Measurements from ENCODE around the gene GOLGA1.
A peak's percentile ranks its signal among the peaks of the same experiment; 100 is the strongest.

GOLGA1 gene

GRCh38 chr9:124940894-124941678, at the start of gene GOLGA1:
GOLGA1 (minus strand) TSS chr9:124941083; CDS start chr9:124938711, 2,372 bp downstream.
- peak; percentile 90 for DNase-seq
- Histone ChIP-seq H3K4me3 (ENCODE audit: low read depth, low read length) (peak within 1 kb of the TSS; percentile 92), H3K36me3 (replicated peaks) (no peaks in the 10 kb centered on the region), H3K27ac (peak within 1 kb of the TSS; percentile 93), H3K27me3 (replicated peaks) (no peaks in the 10 kb centered on the region)
- in situ Hi-C loops (cut with HindIII; ENCODE audit: low pct_ligation_motif_present, low sequenced_read_pairs): no loop called here
- no peak for TF ChIP-seq CTCF (IDR thresholded peaks at IDR 0.05; ENCODE audit: low read depth, low read length, missing control alignments)

- H3K36me3 ChIP-seq (replicated peaks): no peaks in the 10 kb centered on the region
- no peaks in the 10 kb centered on the region for H3K27me3 ChIP-seq (replicated peaks)
- no peak overlapping the region for H3K4me3 ChIP-seq (ENCODE audit: low read depth, low read length)
- DNase-seq: no peak
- in situ Hi-C loops (cut with HindIII; ENCODE audit: low pct_ligation_motif_present, low sequenced_read_pairs): no loop called here
- H3K27ac ChIP-seq: no peak overlapping the region
- no peak for TF ChIP-seq CTCF (IDR thresholded peaks at IDR 0.05; ENCODE audit: low read depth, low read length, missing control alignments)
Observed at GRCh38 chr9:124983698-124984097, 42.8 kb upstream of the GOLGA1 start.

GRCh38 chr9:124980431-124980830, 39.5 kb upstream of the GOLGA1 start:
- no peak for TF ChIP-seq CTCF (IDR thresholded peaks at IDR 0.05; ENCODE audit: low read depth, low read length, missing control alignments)
- H3K27me3 ChIP-seq (replicated peaks): no peaks in the 10 kb centered on the region
- no peaks in the 10 kb centered on the region for H3K36me3 ChIP-seq (replicated peaks)
- no peak overlapping the region for H3K27ac ChIP-seq
- no peak for DNase-seq
- no peak overlapping the region for H3K4me3 ChIP-seq (ENCODE audit: low read depth, low read length)
- in situ Hi-C loops (cut with HindIII; ENCODE audit: low pct_ligation_motif_present, low sequenced_read_pairs): no loop called here

GRCh38 chr9:124975131-124975530, 34.2 kb upstream of the GOLGA1 start:
- Histone ChIP-seq H3K4me3 (ENCODE audit: low read depth, low read length) (no peak overlapping the region), H3K27ac (no peak overlapping the region), H3K27me3 (replicated peaks) (no peaks in the 10 kb centered on the region), H3K36me3 (replicated peaks) (no peaks in the 10 kb centered on the region)
- in situ Hi-C loops (cut with HindIII; ENCODE audit: low pct_ligation_motif_present, low sequenced_read_pairs): no loop called here
- TF ChIP-seq CTCF (IDR thresholded peaks at IDR 0.05; ENCODE audit: low read depth, low read length, missing control alignments): no peak
- peak; percentile 33 for DNase-seq

- TF ChIP-seq CTCF (IDR thresholded peaks at IDR 0.05; ENCODE audit: low read depth, low read length, missing control alignments): no peak
- no peak for DNase-seq
- H3K4me3 ChIP-seq (ENCODE audit: low read depth, low read length): no peak overlapping the region
- no peak overlapping the region for H3K27ac ChIP-seq
- in situ Hi-C loops (cut with HindIII; ENCODE audit: low pct_ligation_motif_present, low sequenced_read_pairs): no loop called here
- H3K36me3 ChIP-seq (replicated peaks): no peaks in the 10 kb centered on the region
- H3K27me3 ChIP-seq (replicated peaks): no peaks in the 10 kb centered on the region
Observed at GRCh38 chr9:124973807-124974206, 32.9 kb upstream of the GOLGA1 start.

Measured in brain microvascular endothelial cell (primary cell).